HG02798 (cell line): ENCODE results near the gene LY6G5C.

ENCODE experiments used
- ATAC-seq: cut with Tn5 transposase; IDR thresholded peaks from one replicate; pipeline ENCODE4 v1.9.1; 2021; ENCODE audit warnings: mild to moderate bottlenecking; ENCODE audit not compliant: unreplicated experiment, poor library complexity

The LY6G5C gene

GRCh38 chr6:31643818-31644454 lies 36.9 kb downstream of the LY6G5C start:
- ATAC-seq = no peak

GRCh38 chr6:31642798-31643570 lies 37.9 kb downstream of the LY6G5C start:
- no peak for ATAC-seq

- no peak for ATAC-seq
Observed at GRCh38 chr6:31641370-31641769, 39.5 kb downstream of the LY6G5C start.

GRCh38 chr6:31640612-31641011 lies 40.3 kb downstream of the LY6G5C start:
- no peak for ATAC-seq

- no peak for ATAC-seq
Observed at GRCh38 chr6:31639449-31639861, 41.4 kb downstream of the LY6G5C start.

- ATAC-seq = no peak
Observed at GRCh38 chr6:31639043-31639442, 41.8 kb downstream of the LY6G5C start.

- ATAC-seq = no peak
Observed at GRCh38 chr6:31636698-31637596, 43.9 kb downstream of the LY6G5C start.

GRCh38 chr6:31634969-31635575 lies 45.8 kb downstream of the LY6G5C start:
- no peak for ATAC-seq

- no peak for ATAC-seq
Observed at GRCh38 chr6:31634131-31634530, 46.7 kb downstream of the LY6G5C start.

GRCh38 chr6:31633447-31633846 lies 47.4 kb downstream of the LY6G5C start:
- no peak for ATAC-seq

GRCh38 chr6:31632279-31632946 lies 48.5 kb downstream of the LY6G5C start:
- ATAC-seq = no peak

- ATAC-seq = no peak
Observed at GRCh38 chr6:31631681-31632278, 49.1 kb downstream of the LY6G5C start.

GRCh38 chr6:31631209-31631608 lies 49.7 kb downstream of the LY6G5C start:
- no peak for ATAC-seq

- no peak for ATAC-seq
Observed at GRCh38 chr6:31630177-31630934, 50.5 kb downstream of the LY6G5C start.

GRCh38 chr6:31629014-31629413 lies 51.9 kb downstream of the LY6G5C start:
- ATAC-seq = no peak

GRCh38 chr6:31627690-31628287 lies 53.1 kb downstream of the LY6G5C start:
- ATAC-seq = no peak

GRCh38 chr6:31626952-31627351 lies 53.9 kb downstream of the LY6G5C start:
- ATAC-seq = no peak
